ENCODE measurements around the gene ICAM1.

DNA sequence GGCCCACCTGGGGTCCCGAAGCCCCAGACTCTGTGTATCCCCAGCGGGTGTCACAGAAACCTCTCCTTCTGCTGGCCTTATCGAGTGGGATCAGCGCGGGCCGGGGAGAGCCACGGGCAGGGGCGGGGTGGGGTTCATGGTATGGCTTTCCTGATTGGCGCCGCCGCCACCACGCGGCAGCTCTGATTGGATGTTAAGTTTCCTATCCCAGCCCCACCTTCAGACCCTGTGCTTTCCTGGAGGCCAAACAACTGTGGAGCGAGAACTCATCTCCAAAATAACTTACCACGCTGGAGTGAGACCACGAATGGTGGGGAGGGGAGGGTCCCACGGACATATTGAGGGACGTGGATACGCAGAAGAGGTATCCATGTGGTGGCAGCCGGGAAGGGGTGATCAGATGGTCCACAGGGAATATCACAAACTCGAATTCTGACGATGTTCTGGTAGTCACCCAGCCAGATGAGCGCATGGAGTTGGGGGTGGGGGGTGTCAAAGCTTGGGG, 17.8 kb downstream of the ICAM1 start:
- TF ChIP-seq, protein P1, sequence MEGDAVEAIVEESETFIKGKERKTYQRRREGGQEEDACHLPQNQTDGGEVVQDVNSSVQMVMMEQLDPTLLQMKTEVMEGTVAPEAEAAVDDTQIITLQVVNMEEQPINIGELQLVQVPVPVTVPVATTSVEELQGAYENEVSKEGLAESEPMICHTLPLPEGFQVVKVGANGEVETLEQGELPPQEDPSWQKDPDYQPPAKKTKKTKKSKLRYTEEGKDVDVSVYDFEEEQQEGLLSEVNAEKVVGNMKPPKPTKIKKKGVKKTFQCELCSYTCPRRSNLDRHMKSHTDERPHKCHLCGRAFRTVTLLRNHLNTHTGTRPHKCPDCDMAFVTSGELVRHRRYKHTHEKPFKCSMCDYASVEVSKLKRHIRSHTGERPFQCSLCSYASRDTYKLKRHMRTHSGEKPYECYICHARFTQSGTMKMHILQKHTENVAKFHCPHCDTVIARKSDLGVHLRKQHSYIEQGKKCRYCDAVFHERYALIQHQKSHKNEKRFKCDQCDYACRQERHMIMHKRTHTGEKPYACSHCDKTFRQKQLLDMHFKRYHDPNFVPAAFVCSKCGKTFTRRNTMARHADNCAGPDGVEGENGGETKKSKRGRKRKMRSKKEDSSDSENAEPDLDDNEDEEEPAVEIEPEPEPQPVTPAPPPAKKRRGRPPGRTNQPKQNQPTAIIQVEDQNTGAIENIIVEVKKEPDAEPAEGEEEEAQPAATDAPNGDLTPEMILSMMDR (IDR thresholded peaks at IDR 0.05) = no peak
- TF ChIP-seq POLR2A (IDR thresholded peaks at IDR 0.05) = no peak

Measured in heart left ventricle (tissue), 13 donors.